Activated CD4-positive, alpha-beta memory T cell treated with anti-CD3 and anti-CD28 coated beads, Interleukin-2, amount 10 ng/mL, durations not matched to agents 7 days and 5 days (primary cell): Measurements from ENCODE around the gene P2RX1. TPM values are rescaled to one million over a fixed set of nuclear protein-coding genes. Genes with fewer than 3 reads are reported as not detected.

ENCODE experiments used
- CTCF ChIA-PET: fragments of 350-600 bp; sonication (Branson Sonifier 250); formaldehyde crosslinking; loops from one replicate; lab custom pipeline; 2021; ENCODE audit warnings: antibody characterized with exemption, inconsistent platforms; lab: Charles Lee
- POLR2A ChIA-PET: fragments of 350-600 bp; sonication (Branson Sonifier 250); formaldehyde crosslinking; loops from one replicate; lab custom pipeline; 2021; ENCODE audit warnings: antibody characterized with exemption; lab: Charles Lee
- DNase-seq: peaks from one replicate; pipeline ENCODE4 v3.0.0-alpha.2; 2020
- H3K27ac Mint-ChIP-seq: one replicate; pipeline ENCODE4 v1.8.0; 2021; ENCODE audit warnings: mild to moderate bottlenecking, mixed read lengths
- H3K27me3 Mint-ChIP-seq: one replicate; pipeline ENCODE4 v1.8.0; 2021; ENCODE audit warnings: mixed read lengths
- H3K36me3 Mint-ChIP-seq: one replicate; pipeline ENCODE4 v1.8.0; 2021; ENCODE audit warnings: low read depth, mixed read lengths
- H3K4me1 Mint-ChIP-seq: one replicate; pipeline ENCODE4 v1.8.0; 2021; ENCODE audit warnings: mixed read lengths
- H3K4me3 Mint-ChIP-seq: one replicate; pipeline ENCODE4 v1.8.0; 2021; ENCODE audit warnings: mild to moderate bottlenecking, mixed read lengths
- H3K9me3 Mint-ChIP-seq: one replicate; pipeline ENCODE4 v1.8.0; 2021; ENCODE audit warnings: mixed read lengths
- total RNA-seq, 2 experiments: library from RNA; stranded (reverse); gene quantifications; one replicate each; pipeline ENCODE4 v1.2.3, GENCODE V29; 2021

Gene P2RX1
- total RNA-seq, 2 experiments from 2014 or later: 0.45 to 0.65 TPM

- H3K4me1 Mint-ChIP-seq: peaks cover 31% of the 10 kb centered on the region
- no peak overlapping the region for H3K4me3 Mint-ChIP-seq
- H3K27me3 Mint-ChIP-seq: peaks cover 8% of the 10 kb centered on the region
- DNase-seq: no peak
- ChIA-PET CTCF (interaction anchor here (1.4 kb wide), 1 partner anchor 41 kb away, joined by 5 read pairs; the partner anchor contains the start of gene NCBP3), POLR2A (interaction anchor here (1.5 kb wide), 1 partner anchor 10 kb away, joined by 3 read pairs; no protein-coding TSS in a partner anchor)
- no peaks in the 10 kb centered on the region for H3K36me3 Mint-ChIP-seq
- no peaks in the 10 kb centered on the region for H3K9me3 Mint-ChIP-seq
- peak overlapping the region; percentile 64 for H3K27ac Mint-ChIP-seq
Measured at GRCh38 chr17:3887394-3887793, 28.9 kb downstream of the P2RX1 start.

- POLR2A ChIA-PET: no interaction called here
- H3K27me3 Mint-ChIP-seq: peaks cover 8% of the 10 kb centered on the region
- peak; percentile 37 for DNase-seq
- H3K9me3 Mint-ChIP-seq: no peaks in the 10 kb centered on the region
- peak overlapping the region; percentile 64 for H3K27ac Mint-ChIP-seq
- CTCF ChIA-PET: interaction anchor here (1.4 kb wide), 1 partner anchor 40 kb away, joined by 5 read pairs; the partner anchor contains the start of gene NCBP3
- H3K36me3 Mint-ChIP-seq: no peaks in the 10 kb centered on the region
- H3K4me3 Mint-ChIP-seq: peak overlapping the region; percentile 7
- H3K4me1 Mint-ChIP-seq: peaks cover 27% of the 10 kb centered on the region
Measured at GRCh38 chr17:3886776-3887175, 29.5 kb downstream of the P2RX1 start.

GRCh38 chr17:3885970-3886369 is 30.3 kb downstream of the P2RX1 start:
- H3K27ac Mint-ChIP-seq: no peak overlapping the region
- H3K4me3 Mint-ChIP-seq: no peak overlapping the region

GRCh38 chr17:3885271-3885670 is 31.0 kb downstream of the P2RX1 start:
- POLR2A ChIA-PET: no interaction called here
- H3K4me1 Mint-ChIP-seq: peaks cover 19% of the 10 kb centered on the region
- no peak overlapping the region for H3K4me3 Mint-ChIP-seq
- no peaks in the 10 kb centered on the region for H3K9me3 Mint-ChIP-seq
- no peak overlapping the region for H3K27ac Mint-ChIP-seq
- CTCF ChIA-PET: interaction anchor here (1.0 to 3.3 kb wide), 2 partner anchors 29 to 39 kb away, joined by 3 to 8 read pairs; partner anchors contain the start of gene NCBP3
- H3K36me3 Mint-ChIP-seq: no peaks in the 10 kb centered on the region
- DNase-seq: no peak
- no peaks in the 10 kb centered on the region for H3K27me3 Mint-ChIP-seq

More at GRCh38 chr17:3885970-3886369, 30.3 kb downstream of the P2RX1 start:
- Mint-ChIP-seq H3K9me3 (no peaks in the 10 kb centered on the region), H3K27me3 (no peaks in the 10 kb centered on the region), H3K4me1 (peaks cover 19% of the 10 kb centered on the region), H3K36me3 (no peaks in the 10 kb centered on the region)
- ChIA-PET CTCF (interaction anchor here (3.3 kb wide), 1 partner anchor 40 kb away, joined by 8 read pairs; the partner anchor contains the start of gene NCBP3), POLR2A (no interaction called here)
- DNase-seq: no peak

- no peaks in the 10 kb centered on the region for H3K36me3 Mint-ChIP-seq
- DNase-seq: no peak
- no peak overlapping the region for H3K4me3 Mint-ChIP-seq
- no peak overlapping the region for H3K27ac Mint-ChIP-seq
- H3K27me3 Mint-ChIP-seq: no peaks in the 10 kb centered on the region
- H3K9me3 Mint-ChIP-seq: no peaks in the 10 kb centered on the region
- peaks cover 19% of the 10 kb centered on the region for H3K4me1 Mint-ChIP-seq
- CTCF ChIA-PET: interaction anchor here (1.0 to 3.3 kb wide), 2 partner anchors 30 to 38 kb away, joined by 3 to 8 read pairs; partner anchors contain the start of gene NCBP3
- POLR2A ChIA-PET: no interaction called here
Measured at GRCh38 chr17:3884188-3884587, 32.1 kb downstream of the P2RX1 start.

GRCh38 chr17:3882276-3882675 is 34.0 kb downstream of the P2RX1 start:
- Mint-ChIP-seq H3K27ac (no peak overlapping the region), H3K27me3 (no peaks in the 10 kb centered on the region), H3K36me3 (no peaks in the 10 kb centered on the region), H3K4me3 (no peak overlapping the region), H3K9me3 (no peaks in the 10 kb centered on the region), H3K4me1 (peaks cover 14% of the 10 kb centered on the region)
- no peak for DNase-seq
- ChIA-PET POLR2A (no interaction called here), CTCF (interaction anchor here (1.1 kb wide), 1 partner anchor 18 kb away, joined by 3 read pairs; no protein-coding TSS in a partner anchor)

GRCh38 chr17:3880983-3881382 is 35.3 kb downstream of the P2RX1 start:
- H3K36me3 Mint-ChIP-seq: no peaks in the 10 kb centered on the region
- DNase-seq: no peak
- POLR2A ChIA-PET: no interaction called here
- CTCF ChIA-PET: interaction anchor here (1.4 kb wide), 1 partner anchor 35 kb away, joined by 8 read pairs; the partner anchor contains the start of gene NCBP3
- no peak overlapping the region for H3K27ac Mint-ChIP-seq
- H3K27me3 Mint-ChIP-seq: no peaks in the 10 kb centered on the region
- peaks cover under 1% of the 10 kb centered on the region for H3K4me1 Mint-ChIP-seq
- no peak overlapping the region for H3K4me3 Mint-ChIP-seq
- H3K9me3 Mint-ChIP-seq: no peaks in the 10 kb centered on the region

- no peak overlapping the region for H3K4me3 Mint-ChIP-seq
- H3K9me3 Mint-ChIP-seq: no peaks in the 10 kb centered on the region
- no peaks in the 10 kb centered on the region for H3K36me3 Mint-ChIP-seq
- no peaks in the 10 kb centered on the region for H3K27me3 Mint-ChIP-seq
- ChIA-PET CTCF (interaction anchor here (1.3 to 1.4 kb wide), 2 partner anchors 16 to 34 kb away, joined by 7 to 8 read pairs; partner anchors contain the start of gene NCBP3), POLR2A (no interaction called here)
- no peak overlapping the region for H3K27ac Mint-ChIP-seq
- H3K4me1 Mint-ChIP-seq: no peaks in the 10 kb centered on the region
- DNase-seq: no peak
Measured at GRCh38 chr17:3879591-3880417, 36.5 kb downstream of the P2RX1 start.

GRCh38 chr17:3879186-3879585 is 37.1 kb downstream of the P2RX1 start:
- H3K9me3 Mint-ChIP-seq: no peaks in the 10 kb centered on the region
- no peak for DNase-seq
- CTCF ChIA-PET: interaction anchor here (1.2 to 1.3 kb wide), 2 partner anchors 15 to 35 kb away, joined by 4 to 7 read pairs; no protein-coding TSS in a partner anchor
- H3K4me1 Mint-ChIP-seq: no peaks in the 10 kb centered on the region
- POLR2A ChIA-PET: no interaction called here
- H3K27me3 Mint-ChIP-seq: no peaks in the 10 kb centered on the region
- no peak overlapping the region for H3K4me3 Mint-ChIP-seq
- H3K36me3 Mint-ChIP-seq: no peaks in the 10 kb centered on the region
- no peak overlapping the region for H3K27ac Mint-ChIP-seq

GRCh38 chr17:3877220-3877619 is 39.0 kb downstream of the P2RX1 start:
- no peak for DNase-seq
- no peaks in the 10 kb centered on the region for H3K4me1 Mint-ChIP-seq
- no peaks in the 10 kb centered on the region for H3K27me3 Mint-ChIP-seq
- no peaks in the 10 kb centered on the region for H3K36me3 Mint-ChIP-seq
- ChIA-PET POLR2A (interaction anchor here (0.8 to 1.0 kb wide), 2 partner anchors 11 to 32 kb away, joined by 3 read pairs; partner anchors contain the start of gene NCBP3), CTCF (no interaction called here)
- H3K27ac Mint-ChIP-seq: no peak overlapping the region
- no peaks in the 10 kb centered on the region for H3K9me3 Mint-ChIP-seq
- no peak overlapping the region for H3K4me3 Mint-ChIP-seq

GRCh38 chr17:3875317-3875716 is 40.9 kb downstream of the P2RX1 start:
- CTCF ChIA-PET: no interaction called here
- Mint-ChIP-seq H3K9me3 (no peaks in the 10 kb centered on the region), H3K27me3 (no peaks in the 10 kb centered on the region), H3K4me3 (no peak overlapping the region), H3K4me1 (peaks cover 5% of the 10 kb centered on the region), H3K27ac (no peak overlapping the region), H3K36me3 (no peaks in the 10 kb centered on the region)
- DNase-seq: no peak
- POLR2A ChIA-PET: no interaction called here

GRCh38 chr17:3873862-3874261 is 42.4 kb downstream of the P2RX1 start:
- H3K4me1 Mint-ChIP-seq: peaks cover 5% of the 10 kb centered on the region
- no peak overlapping the region for H3K4me3 Mint-ChIP-seq
- ChIA-PET POLR2A (no interaction called here), CTCF (interaction anchor here (0.6 kb wide), 1 partner anchor 10 kb away, joined by 3 read pairs; no protein-coding TSS in a partner anchor)
- H3K36me3 Mint-ChIP-seq: no peaks in the 10 kb centered on the region
- DNase-seq: no peak
- H3K27ac Mint-ChIP-seq: no peak overlapping the region
- no peaks in the 10 kb centered on the region for H3K27me3 Mint-ChIP-seq
- no peaks in the 10 kb centered on the region for H3K9me3 Mint-ChIP-seq

- H3K9me3 Mint-ChIP-seq: no peaks in the 10 kb centered on the region
- H3K4me1 Mint-ChIP-seq: peaks cover 5% of the 10 kb centered on the region
- H3K4me3 Mint-ChIP-seq: no peak overlapping the region
- no peaks in the 10 kb centered on the region for H3K36me3 Mint-ChIP-seq
- H3K27ac Mint-ChIP-seq: peak overlapping the region; percentile 54
- DNase-seq: no peak
- ChIA-PET CTCF (interaction anchor here (2.4 kb wide), 1 partner anchor 25 kb away, joined by 8 read pairs; the partner anchor contains the start of gene NCBP3), POLR2A (no interaction called here)
- no peaks in the 10 kb centered on the region for H3K27me3 Mint-ChIP-seq
Measured at GRCh38 chr17:3870871-3871306, 45.4 kb downstream of the P2RX1 start.
